Chondrocyte (in vitro differentiated cells): ENCODE data around the gene MARCHF11. TPM values are rescaled to one million over a fixed set of nuclear protein-coding genes. Genes with fewer than 3 reads are reported as not detected.

Experiments
- DNase-seq: peaks from one replicate; pipeline ENCODE4 v3.0.0; 2021; ENCODE audit warnings: mixed read lengths, low spot score
- H3K27ac Mint-ChIP-seq: one replicate; pipeline ENCODE4 v1.8.0; 2021; ENCODE audit warnings: mild to moderate bottlenecking, moderate library complexity, mixed read lengths; ENCODE audit not compliant: unreplicated experiment
- H3K27me3 Mint-ChIP-seq: 2 replicates; pipeline ENCODE4 v1.8.0; 2021; ENCODE audit warnings: low read depth, mixed read lengths
- H3K36me3 Mint-ChIP-seq: 2 replicates; pipeline ENCODE4 v1.8.0; 2021; ENCODE audit warnings: low read depth, mixed read lengths
- H3K4me1 Mint-ChIP-seq: 2 replicates; pipeline ENCODE4 v1.8.0; 2021; ENCODE audit warnings: low read depth, mild to moderate bottlenecking, mixed read lengths
- H3K4me3 Mint-ChIP-seq: one replicate; pipeline ENCODE4 v1.8.0; 2021; ENCODE audit warnings: mild to moderate bottlenecking, moderate library complexity, mixed read lengths; ENCODE audit not compliant: unreplicated experiment
- H3K9me3 Mint-ChIP-seq: 2 replicates; pipeline ENCODE4 v1.8.0; 2021; ENCODE audit warnings: low read depth, mixed read lengths
- CTCF ChIP-seq: fragments of 200-600 bp; sonication (generic); IDR thresholded peaks from 2 replicates; pipeline ENCODE4 v1.5.0; 2021; ENCODE audit warnings: antibody characterized with exemption, mild to moderate bottlenecking, moderate library complexity
- total RNA-seq: library from RNA; stranded (reverse); gene quantifications from 3 replicates; pipeline ENCODE4 v1.2.1, GENCODE V29; 2021

Gene MARCHF11
- total RNA-seq, 1 donor from 2014 or later = not detected

- peaks cover 5% of the 10 kb centered on the region for H3K9me3 Mint-ChIP-seq
- H3K36me3 Mint-ChIP-seq = peaks cover 1% of the 10 kb centered on the region
- H3K4me3 Mint-ChIP-seq = no peak overlapping the region
- no peak overlapping the region for H3K27ac Mint-ChIP-seq
- no peak for TF ChIP-seq CTCF
- peaks cover 9% of the 10 kb centered on the region for H3K4me1 Mint-ChIP-seq
- no peak for DNase-seq
- H3K27me3 Mint-ChIP-seq = no peaks in the 10 kb centered on the region
Observed at GRCh38 chr5:16050414-16050813, 129.2 kb downstream of the MARCHF11 start.

GRCh38 chr5:16049761-16050160 is 129.8 kb downstream of the MARCHF11 start:
- no peak for TF ChIP-seq CTCF
- Mint-ChIP-seq H3K36me3 (peaks cover 1% of the 10 kb centered on the region), H3K4me3 (no peak overlapping the region), H3K27ac (no peak overlapping the region), H3K4me1 (peaks cover 9% of the 10 kb centered on the region), H3K9me3 (peaks cover 5% of the 10 kb centered on the region), H3K27me3 (peaks cover 2% of the 10 kb centered on the region)
- DNase-seq = no peak

- Mint-ChIP-seq H3K27me3 (peaks cover 4% of the 10 kb centered on the region), H3K9me3 (peaks cover 5% of the 10 kb centered on the region), H3K4me3 (no peak overlapping the region), H3K27ac (no peak overlapping the region), H3K36me3 (peaks cover 1% of the 10 kb centered on the region), H3K4me1 (peaks cover 9% of the 10 kb centered on the region)
- TF ChIP-seq CTCF = no peak
- DNase-seq = no peak
Observed at GRCh38 chr5:16048132-16048531, 131.5 kb downstream of the MARCHF11 start.

GRCh38 chr5:16043349-16043965 is 136.1 kb downstream of the MARCHF11 start:
- Mint-ChIP-seq H3K36me3 (no peaks in the 10 kb centered on the region), H3K27ac (no peak overlapping the region), H3K27me3 (peaks cover 4% of the 10 kb centered on the region), H3K4me3 (no peak overlapping the region), H3K9me3 (no peaks in the 10 kb centered on the region), H3K4me1 (no peaks in the 10 kb centered on the region)
- TF ChIP-seq CTCF = no peak
- DNase-seq = no peak

- TF ChIP-seq CTCF = no peak
- Mint-ChIP-seq H3K36me3 (no peaks in the 10 kb centered on the region), H3K4me1 (no peaks in the 10 kb centered on the region), H3K27ac (no peak overlapping the region), H3K27me3 (peaks cover 14% of the 10 kb centered on the region), H3K4me3 (no peak overlapping the region), H3K9me3 (no peaks in the 10 kb centered on the region)
- DNase-seq = no peak
Observed at GRCh38 chr5:16037121-16037845, 142.3 kb downstream of the MARCHF11 start.
